Naive thymus-derived CD4-positive, alpha-beta T cell (primary cell): Measurements from ENCODE around the gene S100Z. TPM values are rescaled to one million over a fixed set of nuclear protein-coding genes. Genes with fewer than 3 reads are reported as not detected.

Experiments used
- ATAC-seq: fragments of 150-1000 bp; cut with Tn5 transposase; 2 replicates; pipeline ENCODE4 v1.10.0; 2021; ENCODE audit warnings: mild to moderate bottlenecking, moderate library complexity
- CTCF ChIA-PET: fragments of 350-600 bp; sonication (Branson Sonifier 250); formaldehyde crosslinking; loops from one replicate; lab custom pipeline; 2021; ENCODE audit warnings: antibody characterized with exemption; lab: Charles Lee
- POLR2A ChIA-PET: fragments of 350-600 bp; sonication (Branson Sonifier 250); formaldehyde crosslinking; loops from one replicate; lab custom pipeline; 2021; ENCODE audit warnings: antibody characterized with exemption, inconsistent platforms; lab: Charles Lee
- DNase-seq, 9 donors: peaks; one replicate each; pipeline versions ENCODE4 v3.0.0 to v3.0.0-alpha.2; 2020 to 2022; ENCODE audit warnings: mixed read lengths in 1 of 9
- H3K27ac ChIP-seq: one replicate; pipeline ENCODE4 v1.7.0; 2013; ENCODE audit warnings: mild to moderate bottlenecking, low read depth, low read length, moderate library complexity
- H3K27me3 ChIP-seq, 2 donors: one replicate each; pipeline ENCODE4 v1.7.0; 2013; ENCODE audit warnings: low read length in 2 of 2, mild to moderate bottlenecking in 2 of 2, moderate library complexity in 2 of 2; ENCODE audit not compliant: control insufficient read depth in 2 of 2, insufficient read depth in 2 of 2
- H3K36me3 ChIP-seq, 3 experiments: 1 replicate in 2 of 3; 2 replicates in 1 of 3; pipeline ENCODE4 v1.7.0; 2013; ENCODE audit warnings: low read length in 3 of 3, mild to moderate bottlenecking in 3 of 3, moderate library complexity in 1 of 3; ENCODE audit not compliant: insufficient read depth in 3 of 3, control insufficient read depth in 2 of 3
- H3K4me1 ChIP-seq, 2 donors: one replicate each; pipeline ENCODE4 v1.7.0; 2013; ENCODE audit warnings: low read length in 2 of 2, mild to moderate bottlenecking in 2 of 2, moderate library complexity in 1 of 2; ENCODE audit not compliant: control insufficient read depth in 2 of 2, insufficient read depth in 2 of 2
- H3K4me3 ChIP-seq: 2 replicates; pipeline ENCODE4 v1.7.0; 2013; ENCODE audit warnings: mild to moderate bottlenecking, low read length
- H3K9me3 ChIP-seq, 3 experiments: 1 replicate in 2 of 3; 2 replicates in 1 of 3; pipeline ENCODE4 v1.7.0; 2013; ENCODE audit warnings: low read length in 3 of 3; ENCODE audit not compliant: control insufficient read depth in 2 of 3
- H3K27ac Mint-ChIP-seq, 9 donors: one replicate each; pipeline ENCODE4 v1.8.0; 2020 to 2022; ENCODE audit warnings: mixed read lengths in 9 of 9, mild to moderate bottlenecking in 8 of 9, moderate library complexity in 5 of 9, inconsistent platforms in 2 of 9
- H3K27me3 Mint-ChIP-seq, 5 donors: one replicate each; pipeline ENCODE4 v1.8.0; 2021 to 2022; ENCODE audit warnings: mixed read lengths in 5 of 5, mild to moderate bottlenecking in 1 of 5
- H3K36me3 Mint-ChIP-seq, 5 donors: one replicate each; pipeline ENCODE4 v1.8.0; 2020 to 2022; ENCODE audit warnings: mixed read lengths in 5 of 5, mild to moderate bottlenecking in 3 of 5, inconsistent platforms in 1 of 5
- H3K4me1 Mint-ChIP-seq, 7 donors: one replicate each; pipeline ENCODE4 v1.8.0; 2020 to 2022; ENCODE audit warnings: mixed read lengths in 7 of 7, mild to moderate bottlenecking in 3 of 7, inconsistent platforms in 1 of 7
- H3K4me3 Mint-ChIP-seq, 10 donors: one replicate each; pipeline ENCODE4 v1.8.0; 2020 to 2022; ENCODE audit warnings: mild to moderate bottlenecking in 10 of 10, mixed read lengths in 10 of 10, moderate library complexity in 6 of 10, inconsistent platforms in 2 of 10
- H3K9me3 Mint-ChIP-seq, 11 donors: one replicate each; pipeline ENCODE4 v1.8.0; 2020 to 2022; ENCODE audit warnings: mixed read lengths in 11 of 11, mild to moderate bottlenecking in 4 of 11, inconsistent platforms in 1 of 11, moderate library complexity in 1 of 11
- intact Hi-C, 2 donors: fragments of 100-400 bp; cut with micrococcal nuclease; formaldehyde crosslinking; loops; one replicate each; pipeline ENCODE4 v1.15.1; 2023
- polyA plus RNA-seq, 2 donors: library from polyadenylated mRNA; unstranded; fragments of 300-500 nt; fragmentation: Illumina TruSeq; gene quantifications; one replicate each; pipeline ENCODE4 v1.2.3, GENCODE V29; 2021
- total RNA-seq, 6 experiments: library from RNA in 5 of 6; stranded (reverse) in 5 of 6; gene quantifications; 1 replicate in 5 of 6; 2 replicates in 1 of 6; pipeline ENCODE4 v1.2.3 and lab custom pipeline; 2021 to 2026

S100Z gene
- total RNA-seq, result 1 to 10 TPM in 3 of 5 experiments, not detected in 2; 1.3 to 5.3 (median 4.2) TPM
- not detected for polyA plus RNA-seq
- total RNA-seq (lab: John Stamatoyannopoulos, UW), result not detected

GRCh38 chr5:76849419-76850291, at the start of gene S100Z:
Gene S100Z (plus strand): TSS chr5:76850014. CDS start chr5:76875360, 25,346 bp downstream.
- ATAC-seq (peak; percentile 84), DNase-seq (peak in 7 of 9 donors; percentile 20 to 56 (median 45))
- Mint-ChIP-seq H3K9me3 (peaks cover 0 to 9% (median 0%) of the 10 kb centered on the region in 11 donors), H3K4me1 (peaks cover 21 to 43% (median 35%) of the 10 kb centered on the region in 7 donors), H3K27me3 (peaks cover 0 to 2% (median 0%) of the 10 kb centered on the region in 5 donors), H3K27ac (peak within 1 kb of the TSS; percentile 58 to 94 (median 81)), H3K36me3 (peaks cover 0 to 24% (median 0%) of the 10 kb centered on the region in 5 donors), H3K4me3 (peak within 1 kb of the TSS; percentile 56 to 82 (median 68))
- Histone ChIP-seq H3K27ac (peak within 1 kb of the TSS; percentile 44), H3K9me3 (no peaks in the 10 kb centered on the region), H3K4me1 (peaks cover 0 to 25% of the 10 kb centered on the region in 2 donors), H3K27me3 (no peaks in the 10 kb centered on the region), H3K4me3 (no peak within 1 kb of the TSS), H3K36me3 (no peaks in the 10 kb centered on the region)
- ChIA-PET CTCF (no interaction called here), POLR2A (interaction anchor here (0.7 to 1.2 kb wide), 2 partner anchors 30 to 191 kb away, joined by 3 read pairs; no protein-coding TSS in a partner anchor)
- intact Hi-C loops, result loop anchor here (1.0 to 10.0 kb wide), 2 partner anchors 30 to 135 kb away; partner anchors contain the start of genes F2R (in 1 of the 2) and F2RL1 (in 1 of the 2)

GRCh38 chr5:76800579-76800978, 49.2 kb upstream of the S100Z start:
- Mint-ChIP-seq H3K27me3 (peaks cover 0 to 19% (median 0%) of the 10 kb centered on the region in 5 donors), H3K9me3 (peaks cover 0 to 2% (median 0%) of the 10 kb centered on the region in 11 donors), H3K36me3 (no peaks in the 10 kb centered on the region), H3K4me3 (no peak overlapping the region), H3K4me1 (no peaks in the 10 kb centered on the region), H3K27ac (no peak overlapping the region)
- H3K4me3 ChIP-seq, result no peak overlapping the region
- ChIA-PET CTCF (no interaction called here), POLR2A (no interaction called here)
- H3K36me3 ChIP-seq, result no peaks in the 10 kb centered on the region
- no peaks in the 10 kb centered on the region for H3K4me1 ChIP-seq
- DNase-seq (no peak), ATAC-seq (no peak)
- no peak overlapping the region for H3K27ac ChIP-seq
- H3K27me3 ChIP-seq, result no peaks in the 10 kb centered on the region
- H3K9me3 ChIP-seq, result no peaks in the 10 kb centered on the region
- intact Hi-C loops, result no loop called here

GRCh38 chr5:76801159-76801802, 48.5 kb upstream of the S100Z start:
- Mint-ChIP-seq H3K9me3 (peaks cover 0 to 2% (median 0%) of the 10 kb centered on the region in 11 donors), H3K36me3 (no peaks in the 10 kb centered on the region), H3K27ac (no peak overlapping the region), H3K27me3 (peaks cover 0 to 21% (median 0%) of the 10 kb centered on the region in 5 donors), H3K4me1 (peaks cover 0 to 3% (median 0%) of the 10 kb centered on the region in 7 donors), H3K4me3 (no peak overlapping the region)
- Histone ChIP-seq H3K4me3 (no peak overlapping the region), H3K4me1 (no peaks in the 10 kb centered on the region), H3K27me3 (no peaks in the 10 kb centered on the region), H3K36me3 (no peaks in the 10 kb centered on the region), H3K9me3 (no peaks in the 10 kb centered on the region), H3K27ac (no peak overlapping the region)
- ATAC-seq, result no peak
- intact Hi-C loops, result no loop called here
- CTCF ChIA-PET, result no interaction called here
- POLR2A ChIA-PET, result no interaction called here
- DNase-seq, result no peak

GRCh38 chr5:76801803-76802195, 48.0 kb upstream of the S100Z start:
- ChIA-PET CTCF (no interaction called here), POLR2A (no interaction called here)
- Histone ChIP-seq H3K27ac (no peak overlapping the region), H3K9me3 (no peaks in the 10 kb centered on the region), H3K27me3 (no peaks in the 10 kb centered on the region), H3K4me1 (no peaks in the 10 kb centered on the region), H3K4me3 (no peak overlapping the region), H3K36me3 (no peaks in the 10 kb centered on the region)
- Mint-ChIP-seq H3K9me3 (peaks cover 0 to 2% (median 0%) of the 10 kb centered on the region in 11 donors), H3K27me3 (peaks cover 0 to 21% (median 0%) of the 10 kb centered on the region in 5 donors), H3K4me1 (peaks cover 0 to 4% (median 0%) of the 10 kb centered on the region in 7 donors), H3K27ac (no peak overlapping the region), H3K36me3 (no peaks in the 10 kb centered on the region), H3K4me3 (no peak overlapping the region)
- DNase-seq (no peak), ATAC-seq (no peak)
- intact Hi-C loops, result no loop called here

- Mint-ChIP-seq H3K4me3 (no peak overlapping the region), H3K27me3 (peaks cover 0 to 21% (median 0%) of the 10 kb centered on the region in 5 donors), H3K27ac (no peak overlapping the region), H3K36me3 (no peaks in the 10 kb centered on the region), H3K9me3 (peaks cover 0 to 2% (median 0%) of the 10 kb centered on the region in 11 donors), H3K4me1 (peaks cover 0 to 4% (median 0%) of the 10 kb centered on the region in 7 donors)
- POLR2A ChIA-PET, result no interaction called here
- DNase-seq (no peak), ATAC-seq (no peak)
- no peaks in the 10 kb centered on the region for H3K9me3 ChIP-seq
- H3K36me3 ChIP-seq, result no peaks in the 10 kb centered on the region
- H3K4me3 ChIP-seq, result no peak overlapping the region
- CTCF ChIA-PET, result no interaction called here
- H3K27ac ChIP-seq, result no peak overlapping the region
- H3K4me1 ChIP-seq, result no peaks in the 10 kb centered on the region
- no peaks in the 10 kb centered on the region for H3K27me3 ChIP-seq
- intact Hi-C loops, result no loop called here
Measured at GRCh38 chr5:76804266-76804665, 45.5 kb upstream of the S100Z start.

- ChIA-PET POLR2A (no interaction called here), CTCF (no interaction called here)
- no peaks in the 10 kb centered on the region for H3K9me3 ChIP-seq
- ATAC-seq (peak; percentile 6), DNase-seq (no peak)
- intact Hi-C loops, result no loop called here
- Mint-ChIP-seq H3K36me3 (no peaks in the 10 kb centered on the region), H3K4me1 (peaks cover 0 to 4% (median 0%) of the 10 kb centered on the region in 7 donors), H3K4me3 (no peak overlapping the region), H3K27me3 (peaks cover 0 to 20% (median 0%) of the 10 kb centered on the region in 5 donors), H3K27ac (no peak overlapping the region), H3K9me3 (peaks cover 0 to 6% (median 1%) of the 10 kb centered on the region in 11 donors)
- H3K36me3 ChIP-seq, result no peaks in the 10 kb centered on the region
- H3K27me3 ChIP-seq, result no peaks in the 10 kb centered on the region
- no peak overlapping the region for H3K4me3 ChIP-seq
- no peak overlapping the region for H3K27ac ChIP-seq
- no peaks in the 10 kb centered on the region for H3K4me1 ChIP-seq
Measured at GRCh38 chr5:76805821-76806505, 43.9 kb upstream of the S100Z start.
